ENCODE results near the gene SLC25A31.

The SLC25A31 gene

GRCh38 chr4:127809173-127809800 lies 79.1 kb downstream of the SLC25A31 start:
- no peak for TF ChIP-seq CTCF (conservative IDR thresholded peaks at IDR 0.05; ENCODE audit: low read depth, low read length)
- DNase-seq (ENCODE audit: low read depth), result no peak
- H3K4me3 ChIP-seq (ENCODE audit: low read length), result no peak overlapping the region

- H3K4me3 ChIP-seq (ENCODE audit: low read length), result no peak overlapping the region
These were observed 80.4 kb downstream of the SLC25A31 start for GRCh38 chr4:127810551-127810950.

DNA sequence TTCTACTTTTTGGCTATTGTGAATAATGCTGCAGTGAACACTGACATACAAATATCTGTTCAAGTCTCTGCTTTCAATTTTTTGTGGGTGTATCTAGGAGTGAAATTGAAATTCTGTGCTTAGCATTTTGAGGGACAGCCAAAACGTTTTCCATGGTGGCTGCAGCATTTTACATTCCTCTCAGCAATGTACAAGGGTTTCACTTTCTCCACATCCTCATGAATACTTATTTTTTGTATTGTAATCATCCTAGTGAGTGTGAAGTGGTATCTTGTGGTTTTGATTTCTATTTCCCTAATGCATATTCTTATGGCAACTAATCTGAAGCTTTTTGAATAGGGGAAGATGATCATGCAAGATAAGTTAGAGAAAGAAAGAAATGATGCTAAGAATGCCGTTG lies 92.2 kb downstream of the SLC25A31 start:
- no peak overlapping the region for H3K4me3 ChIP-seq (ENCODE audit: low read length)
- no peak for DNase-seq (ENCODE audit: low read depth)
- TF ChIP-seq CTCF (conservative IDR thresholded peaks at IDR 0.05; ENCODE audit: low read depth, low read length), result no peak

More at GRCh38 chr4:127810551-127810950, 80.4 kb downstream of the SLC25A31 start:
- DNase-seq (ENCODE audit: low read depth), result no peak
- TF ChIP-seq CTCF (conservative IDR thresholded peaks at IDR 0.05; ENCODE audit: low read depth, low read length), result no peak
